WTC11 (cell line): ENCODE measurements around the gene NCBP3.

ENCODE experiments used
- ATF1 ChIP-seq: sonication (generic); formaldehyde crosslinking; IDR thresholded peaks from 2 replicates; pipeline ENCODE4 v1.8.1; 2023; ENCODE audit warnings: mild to moderate bottlenecking, moderate library complexity, missing genetic modification reagents
- CBFB ChIP-seq: sonication (generic); formaldehyde crosslinking; IDR thresholded peaks from 2 replicates; pipeline ENCODE4 v1.8.1; 2022; ENCODE audit warnings: mild to moderate bottlenecking, low read depth, missing genetic modification reagents
- CREB1 ChIP-seq: sonication (generic); formaldehyde crosslinking; IDR thresholded peaks from 2 replicates; pipeline ENCODE4 v1.8.0; 2023; ENCODE audit warnings: mild to moderate bottlenecking, missing genetic modification reagents
- CTCF ChIP-seq: fragments of 200-600 bp; IDR thresholded peaks from 2 replicates; pipeline ENCODE4 v1.8.0; 2022; ENCODE audit warnings: antibody characterized with exemption
- ELF4 ChIP-seq: sonication (generic); formaldehyde crosslinking; IDR thresholded peaks from 2 replicates; pipeline ENCODE4 v1.8.1; 2022; ENCODE audit warnings: low read depth, mild to moderate bottlenecking, moderate library complexity, missing genetic modification reagents
- SMAD3 ChIP-seq: sonication (generic); formaldehyde crosslinking; IDR thresholded peaks from 2 replicates; pipeline ENCODE4 v1.8.0; 2022; ENCODE audit warnings: missing genetic modification reagents, mild to moderate bottlenecking, borderline replicate concordance
- USF1 ChIP-seq: sonication (generic); formaldehyde crosslinking; IDR thresholded peaks from 2 replicates; pipeline ENCODE4 v1.8.0; 2022; ENCODE audit warnings: mild to moderate bottlenecking, missing genetic modification reagents
- ZBTB21 ChIP-seq: sonication (generic); formaldehyde crosslinking; IDR thresholded peaks from 2 replicates; pipeline ENCODE4 v1.8.1; 2023; ENCODE audit warnings: mild to moderate bottlenecking, missing genetic modification reagents, borderline replicate concordance
- ZNF396 ChIP-seq: fragments of 250-450 bp; sonication (Bioruptor Pico); IDR thresholded peaks from 2 replicates; pipeline ENCODE4 v1.8.0; 2021; ENCODE audit warnings: mild to moderate bottlenecking, moderate library complexity, borderline replicate concordance

- TF ChIP-seq USF1 (CRISPR knock-in tag) = no peak
- TF ChIP-seq ZBTB21 (CRISPR knock-in tag) = no peak
- no peak for TF ChIP-seq CTCF
- TF ChIP-seq CBFB = no peak
- TF ChIP-seq CREB1 (CRISPR knock-in tag) = no peak
- no peak for TF ChIP-seq ATF1
- no peak for TF ChIP-seq SMAD3 (CRISPR knock-in tag)
- no peak for TF ChIP-seq ELF4 (CRISPR knock-in tag)
- TF ChIP-seq ZNF396 = no peak
Measured at GRCh38 chr17:3808701-3809100, 37.3 kb downstream of the NCBP3 start.
